Cortex of kidney (tissue), 1 donor: ENCODE data around the gene HNRNPUL1.
"Not testable (repeated sequence)": the region's sequence is repeated elsewhere in the genome, so short reads cannot be mapped to it uniquely, and the experiment has no call there.

Experiments used
- DNase-seq: peaks from one replicate; lab custom pipeline; 2025; lab: John Stamatoyannopoulos, UW

The HNRNPUL1 gene

DNA sequence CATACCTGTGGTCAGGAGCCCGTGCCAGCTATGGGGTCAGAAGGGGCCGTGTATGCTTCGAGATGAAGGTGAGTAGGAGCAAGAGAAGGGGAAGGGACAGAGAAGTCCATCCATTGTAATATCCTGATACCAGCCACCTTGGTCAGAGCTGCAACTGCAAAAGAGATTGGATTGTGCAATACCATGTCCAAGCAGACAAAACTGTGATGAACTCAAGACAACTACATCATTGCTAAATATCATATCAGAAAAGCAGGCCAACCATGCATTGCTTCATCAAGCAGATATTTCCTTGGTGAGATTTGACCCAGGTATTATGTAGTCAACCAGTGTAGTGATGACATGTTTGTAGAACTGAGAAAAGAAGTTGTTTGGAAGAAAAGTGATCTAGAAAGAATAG lies 12.1 kb downstream of the HNRNPUL1 start:
- DNase-seq, result no peak

DNA sequence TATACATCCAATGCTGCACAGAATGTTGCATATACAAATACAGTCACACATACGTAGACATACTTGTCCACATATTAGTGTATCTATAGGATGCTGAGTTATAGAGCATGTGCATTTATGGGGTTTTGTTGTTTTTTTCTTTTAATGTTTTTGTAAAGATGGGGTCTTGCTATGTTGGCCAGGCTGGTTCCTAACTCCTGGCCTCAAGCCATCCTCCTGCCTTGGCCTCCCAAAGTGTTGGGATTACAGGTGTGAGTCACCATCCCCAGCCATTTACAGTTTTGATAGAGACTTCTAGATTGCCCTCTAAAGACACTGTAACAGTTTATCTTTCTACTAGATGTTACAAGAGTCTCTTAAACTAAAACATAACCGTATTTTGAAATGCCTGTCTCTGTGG lies 14.3 kb downstream of the HNRNPUL1 start:
- DNase-seq, result no peak

DNA sequence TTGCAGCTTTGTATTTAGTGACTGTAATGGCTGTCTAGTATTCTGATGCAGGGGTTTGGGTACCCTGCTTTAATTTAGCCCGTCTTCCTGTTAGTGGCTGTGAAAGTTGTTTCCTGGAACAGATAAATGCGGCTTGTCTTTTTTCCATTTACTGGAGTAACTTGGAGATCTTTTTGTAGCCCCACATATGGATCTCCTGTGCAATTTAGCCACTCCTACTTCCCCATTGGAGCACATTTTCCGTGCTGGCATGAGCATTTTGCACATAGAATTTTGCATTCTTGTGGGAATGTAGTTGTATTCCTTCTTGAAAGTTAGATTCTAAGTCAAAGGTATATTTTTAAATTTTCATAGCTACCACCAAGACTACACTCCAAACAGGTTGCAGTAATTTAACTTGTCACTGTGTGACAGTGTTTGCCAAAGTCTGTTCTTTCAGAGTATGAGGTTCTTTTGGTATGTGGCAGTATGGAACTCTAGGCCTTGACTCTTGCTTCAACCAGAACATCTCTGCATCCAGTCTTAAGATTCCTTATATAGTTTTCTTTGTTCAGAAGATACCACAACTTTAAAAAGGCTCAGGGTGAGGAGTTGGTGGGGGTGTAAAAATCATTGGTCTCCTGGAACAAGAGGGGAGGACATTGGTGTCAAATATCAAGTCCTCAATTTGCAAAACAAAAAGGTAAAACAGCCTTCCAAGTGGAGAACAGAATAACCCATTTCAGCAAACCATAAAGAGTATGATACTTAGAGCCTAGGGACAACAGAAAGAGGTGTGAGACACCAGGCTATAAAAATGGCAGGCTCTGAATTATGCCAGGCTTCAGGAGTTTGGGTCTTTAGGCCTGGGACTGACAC lies 24.7 kb downstream of the HNRNPUL1 start:
- no peak for DNase-seq

DNA sequence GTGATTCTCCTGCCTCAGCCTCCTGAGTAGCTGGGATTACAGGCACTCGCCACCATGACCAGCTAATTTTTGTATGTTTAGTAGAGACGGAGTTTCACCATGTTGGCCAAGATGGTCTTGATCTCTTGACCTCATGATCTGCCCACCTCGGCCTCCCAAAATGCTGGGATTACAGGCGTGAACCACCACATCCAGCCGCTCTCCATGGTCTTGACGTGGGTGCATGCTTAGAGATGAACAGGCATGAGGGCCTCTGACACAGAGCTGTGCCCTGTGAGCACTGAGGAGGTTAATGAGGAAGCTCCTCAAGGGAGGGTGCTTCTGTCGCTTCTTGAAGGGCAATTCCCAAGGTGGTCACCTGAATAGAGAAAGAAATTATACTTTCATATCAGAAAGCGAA lies 25.6 kb downstream of the HNRNPUL1 start:
- not testable (repeated sequence) for DNase-seq

DNA sequence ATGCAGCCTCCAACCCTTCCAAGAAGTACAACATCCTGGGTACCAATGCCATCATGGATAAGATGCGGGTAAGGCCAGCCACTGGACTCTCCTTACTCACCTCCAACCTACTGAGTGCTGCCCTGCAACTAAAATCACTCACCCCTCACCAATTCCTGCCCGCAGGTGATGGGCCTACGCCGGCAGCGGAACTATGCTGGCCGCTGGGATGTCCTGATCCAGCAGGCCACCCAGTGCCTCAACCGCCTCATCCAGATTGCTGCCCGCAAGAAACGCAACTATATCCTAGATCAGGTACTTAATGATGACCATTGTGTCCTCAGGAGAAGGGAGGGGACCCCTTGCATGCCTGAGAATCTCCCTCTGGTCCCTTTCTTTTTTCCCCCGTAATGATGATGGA lies 30.2 kb downstream of the HNRNPUL1 start:
- no peak for DNase-seq

DNA sequence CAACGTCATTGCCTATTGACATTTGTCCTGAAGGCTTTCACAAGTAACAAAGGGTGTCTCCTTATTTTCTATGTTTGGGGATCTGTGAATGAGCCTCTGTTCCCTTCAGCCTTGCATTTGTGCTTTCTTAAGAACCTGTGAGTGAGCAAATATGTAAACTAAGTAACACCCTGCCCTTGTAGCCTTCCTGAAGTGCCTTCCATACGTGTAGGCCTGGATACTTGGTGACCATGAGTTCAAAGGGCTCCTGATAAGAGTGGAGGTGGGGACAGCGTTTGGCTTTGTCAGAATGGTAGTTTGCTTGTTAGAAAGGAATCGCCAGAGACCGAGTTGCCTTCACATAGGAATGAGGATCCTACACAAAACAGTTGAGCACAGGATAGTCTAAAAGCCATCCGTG lies 31.3 kb downstream of the HNRNPUL1 start:
- DNase-seq, result no peak

DNA sequence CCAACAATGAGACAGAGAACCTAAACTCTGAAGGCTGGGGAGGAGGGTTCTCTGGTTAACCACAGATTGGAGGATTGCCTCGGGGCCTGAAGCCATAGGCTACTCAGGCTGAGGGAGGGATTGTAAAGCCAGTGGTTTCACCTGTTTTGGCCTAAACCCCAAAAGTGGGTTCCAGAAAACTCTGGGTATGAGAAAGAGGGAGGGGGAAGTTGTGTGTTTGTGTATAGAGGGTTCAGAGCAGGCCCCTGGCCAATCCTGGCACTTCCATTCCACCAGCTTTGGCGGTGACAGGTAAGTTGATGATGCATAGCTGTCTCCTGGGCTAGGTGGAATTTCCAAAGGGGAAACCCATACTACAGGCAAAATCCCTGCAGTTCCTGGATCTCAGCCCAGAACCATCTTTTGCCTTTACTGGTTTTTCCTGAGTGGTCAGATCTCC lies 32.3 kb downstream of the HNRNPUL1 start:
- DNase-seq, result no peak

DNA sequence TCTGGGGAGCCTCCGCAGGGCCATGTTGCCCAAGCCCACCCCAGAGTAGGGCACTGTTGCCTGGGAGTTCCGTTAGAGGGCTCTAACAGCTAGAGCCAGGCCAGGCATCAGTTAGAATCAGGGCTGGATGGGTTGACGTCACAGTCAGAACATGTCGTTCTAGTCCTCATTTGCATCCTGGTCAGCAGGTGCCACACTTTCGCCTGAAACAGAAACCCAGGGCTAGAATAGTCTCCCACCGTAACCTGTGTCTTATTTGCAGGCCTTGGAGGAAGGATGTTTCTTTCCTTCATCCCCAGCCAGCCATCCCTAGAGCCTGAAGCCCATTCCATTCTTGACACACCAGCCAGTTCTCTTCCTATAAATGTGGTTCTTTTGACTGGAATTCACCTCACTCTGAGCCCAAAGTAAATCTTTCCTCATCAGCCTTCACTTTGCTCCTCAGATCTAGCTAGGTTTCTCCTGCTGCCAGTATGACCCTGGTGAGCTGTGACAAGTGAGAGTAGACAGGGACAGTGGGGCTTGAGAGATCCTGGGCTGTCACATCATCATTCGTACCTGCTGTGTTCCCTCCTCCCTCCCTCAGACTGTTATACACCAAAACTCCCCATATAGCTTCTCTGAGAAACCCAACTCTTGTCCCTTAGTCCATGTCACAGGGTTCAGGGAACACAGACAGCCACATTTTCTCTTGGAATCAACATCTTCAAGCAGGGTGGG lies 33.6 kb downstream of the HNRNPUL1 start:
- no peak for DNase-seq

DNA sequence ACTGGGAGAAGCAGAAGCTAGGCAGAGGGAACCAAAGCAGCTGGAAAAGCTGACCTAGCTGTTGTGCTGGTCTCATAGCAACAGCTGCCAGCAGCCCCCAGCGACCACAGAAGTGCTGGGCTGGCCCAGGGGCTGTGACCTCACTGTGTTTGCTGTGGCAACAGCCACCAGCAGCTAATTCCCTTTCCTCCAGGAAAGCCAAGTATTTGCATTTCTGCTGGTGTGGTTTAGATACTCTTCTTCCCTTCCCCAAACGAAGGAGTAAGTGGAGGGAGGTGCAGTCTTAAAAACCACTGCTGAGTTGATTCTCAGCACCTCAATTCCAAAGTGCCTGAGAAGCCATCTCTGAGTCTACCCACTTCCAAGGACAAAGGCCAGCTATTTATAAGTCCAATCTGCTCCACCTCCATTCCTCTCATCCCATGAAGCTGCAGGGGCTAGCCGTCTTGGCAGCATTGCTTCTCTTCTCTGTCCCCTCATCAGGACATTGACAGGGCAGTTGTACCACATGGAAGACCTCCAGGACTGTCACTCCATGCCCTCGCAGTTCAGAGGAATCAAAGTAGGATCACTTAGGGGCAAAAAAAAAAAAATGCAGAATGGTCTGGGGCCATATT lies 34.3 kb downstream of the HNRNPUL1 start:
- no peak for DNase-seq

DNA sequence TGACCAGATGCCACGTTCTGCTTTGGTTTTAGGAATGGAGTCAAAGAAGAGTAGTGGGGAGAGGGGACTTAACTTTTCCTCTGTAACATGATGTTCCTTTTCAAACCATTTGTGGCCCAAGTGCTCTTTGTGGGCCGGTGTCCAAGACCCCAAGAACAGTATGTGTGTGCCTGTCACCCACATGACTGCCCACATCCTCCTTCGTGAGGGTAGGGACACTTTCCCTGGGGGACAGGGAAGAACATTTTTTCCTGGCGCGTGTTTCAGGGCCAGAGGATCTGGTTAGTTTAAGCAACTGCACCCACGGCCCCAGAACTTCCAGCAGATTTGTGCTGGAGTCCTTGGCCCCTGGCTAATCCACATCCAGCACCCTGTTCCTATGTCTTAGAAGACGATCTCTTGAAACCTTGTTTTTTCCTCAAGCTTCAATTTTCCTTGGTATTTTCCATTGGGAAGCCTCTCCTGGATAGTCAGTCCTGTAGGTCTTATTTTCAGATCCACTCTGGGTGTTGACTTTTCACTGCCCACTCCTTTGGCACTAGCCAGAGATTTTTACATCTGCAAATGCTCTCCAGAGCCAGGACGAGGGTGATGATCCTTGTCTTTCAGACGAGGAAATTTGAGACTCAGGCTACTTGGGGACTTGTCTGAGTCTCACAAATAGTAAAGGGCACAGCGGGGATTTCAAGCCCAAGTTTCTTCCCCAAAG lies 35.0 kb downstream of the HNRNPUL1 start:
- no peak for DNase-seq

DNA sequence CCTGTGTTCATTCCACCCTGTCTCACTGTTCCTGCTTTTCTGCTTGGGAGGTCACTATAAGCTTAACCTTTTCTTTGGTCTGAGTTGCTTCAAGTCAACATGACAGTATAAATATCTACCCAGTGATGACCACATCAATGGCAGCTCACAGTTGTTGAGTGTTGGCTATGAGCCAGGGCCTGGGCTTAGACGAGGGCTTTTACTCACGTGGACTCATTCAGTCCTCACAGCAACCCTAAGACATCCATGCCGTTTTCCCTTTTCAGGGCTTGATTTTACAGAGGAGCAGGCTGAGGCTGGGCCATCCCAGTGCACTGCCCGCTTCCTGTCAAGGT lies 35.5 kb downstream of the HNRNPUL1 start:
- no peak for DNase-seq

DNA sequence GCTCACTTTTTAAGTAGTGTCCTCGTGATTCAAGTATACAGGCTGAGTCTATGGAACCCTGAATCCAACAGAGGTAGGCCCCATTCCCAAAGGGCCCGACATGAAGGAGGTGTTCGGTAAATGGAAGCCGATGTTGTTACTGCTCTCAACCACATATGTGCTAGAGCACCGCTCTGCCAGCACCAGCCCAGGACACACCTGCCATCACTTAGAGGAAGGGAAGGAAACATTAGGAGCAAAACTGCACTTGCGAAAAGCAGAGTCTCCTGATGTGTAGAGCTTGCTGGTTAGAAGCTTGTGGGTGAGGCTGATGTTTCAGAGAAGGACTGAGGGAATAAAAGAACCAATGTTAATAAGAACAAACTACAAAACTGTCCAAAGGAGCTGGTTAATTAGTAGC lies 36.4 kb downstream of the HNRNPUL1 start:
- DNase-seq, result no peak

DNA sequence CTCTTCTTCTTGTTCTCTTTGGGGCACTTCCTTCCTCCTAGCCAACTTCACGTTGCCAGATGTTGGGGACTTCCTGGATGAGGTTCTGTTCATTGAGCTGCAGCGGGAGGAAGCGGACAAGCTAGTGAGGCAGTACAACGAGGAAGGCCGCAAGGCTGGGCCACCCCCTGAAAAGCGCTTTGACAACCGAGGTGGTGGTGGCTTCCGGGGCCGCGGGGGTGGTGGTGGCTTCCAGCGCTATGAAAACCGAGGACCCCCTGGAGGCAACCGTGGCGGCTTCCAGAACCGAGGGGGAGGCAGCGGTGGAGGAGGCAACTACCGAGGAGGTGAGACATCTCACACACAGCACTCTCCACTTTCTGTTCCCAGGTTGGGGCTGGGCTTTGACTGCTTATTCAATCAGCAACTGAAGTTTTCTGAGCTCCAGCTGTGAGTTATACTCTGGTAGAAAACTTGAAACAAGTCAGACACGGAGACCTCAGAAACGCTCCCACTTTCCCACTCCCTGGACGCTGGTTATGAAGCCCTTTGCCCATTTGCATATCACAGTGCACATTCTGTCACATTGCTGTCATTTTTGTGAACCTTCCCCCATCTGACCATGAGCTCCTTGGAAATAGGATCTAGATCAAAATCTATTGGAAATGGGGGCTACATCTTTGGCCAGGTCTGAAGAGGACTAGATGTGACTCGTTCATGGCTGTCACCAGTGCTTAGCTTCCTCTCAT lies 38.6 kb downstream of the HNRNPUL1 start:
- no peak for DNase-seq

DNA sequence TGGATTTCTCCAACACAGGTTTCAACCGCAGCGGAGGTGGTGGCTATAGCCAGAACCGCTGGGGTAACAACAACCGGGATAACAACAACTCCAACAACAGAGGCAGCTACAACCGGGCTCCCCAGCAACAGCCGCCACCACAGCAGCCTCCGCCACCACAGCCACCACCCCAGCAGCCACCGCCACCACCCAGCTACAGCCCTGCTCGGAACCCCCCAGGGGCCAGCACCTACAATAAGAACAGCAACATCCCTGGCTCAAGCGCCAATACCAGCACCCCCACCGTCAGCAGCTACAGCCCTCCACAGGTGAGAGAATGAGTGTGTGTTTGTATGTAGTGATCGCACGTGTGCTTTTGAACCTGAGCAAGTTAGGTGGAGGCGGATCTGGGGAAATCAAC lies 39.8 kb downstream of the HNRNPUL1 start:
- DNase-seq, result no peak

DNA sequence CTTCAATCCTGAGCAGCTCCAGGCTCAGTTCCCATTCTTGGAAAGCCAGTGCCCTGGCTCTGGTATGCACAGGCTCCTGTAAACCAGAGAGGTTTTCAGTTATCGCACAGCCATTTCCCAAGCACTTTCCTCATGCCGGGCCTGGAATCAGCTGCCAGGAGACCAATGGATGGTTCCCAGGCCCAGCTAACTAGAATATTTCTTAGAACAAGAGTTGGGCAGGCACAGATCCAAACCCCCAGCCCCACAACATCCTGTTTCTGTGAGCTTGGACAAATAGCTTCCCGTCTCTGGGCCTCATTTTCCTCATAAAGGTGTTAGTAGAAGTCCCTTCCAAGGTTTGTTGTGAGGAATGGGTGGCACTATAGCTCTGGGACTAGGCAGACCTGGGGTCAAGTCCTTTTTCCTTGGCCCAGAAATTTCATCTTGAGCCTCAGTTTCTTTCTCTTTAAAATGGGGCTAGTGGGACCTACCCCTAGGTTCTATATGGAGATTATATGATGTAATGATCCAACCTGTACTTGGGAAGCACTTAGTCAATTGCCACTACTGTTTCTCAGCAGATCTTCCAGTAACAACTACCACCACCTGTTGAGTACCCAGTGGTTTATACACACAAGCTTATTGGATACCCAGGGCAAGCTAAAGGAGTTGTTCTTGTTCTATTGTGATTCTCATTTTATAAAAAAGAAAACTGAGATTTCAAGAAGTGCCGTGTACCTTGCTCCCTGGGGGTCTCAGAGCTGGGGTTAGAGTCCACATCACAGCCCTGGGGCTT lies 40.7 kb downstream of the HNRNPUL1 start:
- no peak for DNase-seq

DNA sequence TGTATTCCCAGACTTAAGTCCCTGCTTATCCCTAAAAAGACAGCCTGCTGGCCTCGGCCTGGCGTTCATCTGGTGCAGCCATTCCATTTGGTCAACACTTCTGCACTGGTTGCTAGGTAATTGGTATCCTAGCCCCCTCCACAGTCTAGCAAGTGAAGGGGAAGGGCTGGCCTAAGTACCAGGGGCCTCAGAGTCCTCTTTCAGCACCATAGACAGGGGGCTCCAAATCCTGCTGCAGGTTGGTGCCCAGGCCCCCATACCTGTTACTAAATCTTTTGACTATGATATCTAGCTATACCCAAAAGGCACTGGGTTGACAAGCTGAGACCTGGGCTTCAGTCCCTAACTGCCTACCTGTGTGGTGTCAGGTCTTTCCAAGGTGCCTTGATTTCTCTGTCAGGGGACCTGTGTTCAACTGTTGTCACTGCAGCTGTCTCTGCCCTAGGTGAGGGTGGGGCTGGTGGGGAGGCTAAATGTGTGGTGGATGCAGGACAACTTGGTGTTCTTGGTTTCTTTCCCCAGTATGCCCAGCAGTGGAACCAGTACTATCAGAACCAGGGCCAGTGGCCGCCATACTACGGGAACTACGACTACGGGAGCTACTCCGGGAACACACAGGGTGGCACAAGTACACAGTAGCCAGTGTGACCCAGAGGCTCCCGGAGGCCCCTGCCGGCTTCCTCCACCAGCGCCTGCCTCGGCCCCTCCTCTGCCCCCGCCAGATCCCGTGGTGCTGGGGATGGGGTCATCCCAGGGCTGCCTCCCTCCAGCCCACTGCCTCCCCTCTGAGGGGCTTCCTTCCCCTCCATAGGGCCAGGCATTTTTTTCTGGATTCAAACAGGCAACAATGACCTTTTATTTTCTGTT lies 42.0 kb downstream of the HNRNPUL1 start:
- no peak for DNase-seq

DNA sequence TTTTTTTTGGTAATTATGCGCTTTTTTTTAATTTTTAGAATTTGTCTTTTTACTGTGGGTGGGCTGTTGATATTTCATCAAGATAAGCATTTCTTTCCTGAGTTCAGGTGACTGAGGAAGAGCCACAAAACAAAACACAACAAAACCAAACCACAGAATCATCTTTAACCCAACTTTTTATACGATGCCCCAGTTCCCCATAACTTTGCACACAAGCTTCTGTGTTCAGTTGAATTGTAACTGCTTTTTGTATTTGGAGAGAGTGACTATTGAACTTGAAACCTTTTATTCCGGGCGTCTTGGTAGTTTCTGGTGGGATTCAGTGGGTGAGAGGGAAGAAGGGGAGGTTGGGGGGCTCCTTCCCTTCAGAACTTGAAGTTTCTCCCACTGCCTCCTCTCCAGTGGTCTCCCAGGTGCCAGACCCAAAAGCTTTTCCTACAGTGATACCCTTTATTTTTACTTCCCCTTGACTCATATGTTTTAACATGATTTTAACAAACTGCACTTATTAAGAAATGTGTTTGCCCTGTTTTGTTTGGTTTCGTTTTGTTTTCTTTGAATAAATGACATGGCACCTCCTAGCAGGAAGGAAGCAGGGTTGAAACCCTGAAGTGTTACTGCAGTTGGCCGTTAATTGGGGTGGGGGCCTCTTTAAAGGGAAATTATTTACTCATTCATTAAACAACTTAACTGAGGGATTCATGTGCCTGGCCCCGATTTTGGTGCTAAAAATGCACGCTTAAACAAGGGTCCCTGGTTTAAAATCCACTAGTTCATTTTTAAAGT lies 43.1 kb downstream of the HNRNPUL1 start:
- no peak for DNase-seq

DNA sequence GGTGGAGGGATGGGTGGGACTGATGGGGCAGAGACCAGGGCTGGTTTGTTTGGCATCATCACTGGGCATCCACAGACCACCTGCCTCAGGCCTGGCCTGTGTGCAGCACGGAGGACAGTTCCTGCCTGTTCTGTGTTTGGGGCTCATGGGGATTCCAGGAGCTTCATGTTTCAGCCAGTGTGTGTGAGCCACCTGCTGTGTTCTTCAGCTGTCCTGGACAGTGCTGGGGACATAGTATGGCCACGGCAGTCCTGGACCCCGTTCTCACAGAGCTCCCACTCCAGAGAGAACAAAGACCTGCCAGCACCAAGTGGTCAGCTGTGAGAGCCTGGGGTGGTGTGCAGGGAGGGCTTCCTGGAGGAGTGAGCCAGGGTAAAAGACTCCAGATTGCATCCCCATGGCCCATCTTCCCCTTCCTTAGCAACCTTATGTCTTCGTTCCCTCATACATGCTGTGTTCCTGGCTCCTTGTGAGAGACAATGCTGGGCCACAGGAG lies 43.8 kb downstream of the HNRNPUL1 start:
- no peak for DNase-seq
